SK-N-MC (cell line): ENCODE measurements around the gene PDP2.

Experiments
- EZH2 ChIP-seq: fragments of 200-600 bp; sonication (generic); IDR thresholded peaks from one replicate; pipeline ENCODE4 v1.6.1; 2017; ENCODE audit warnings: antibody characterized with exemption
- POLR2AphosphoS5 ChIP-seq: IDR thresholded peaks from 2 replicates; pipeline ENCODE4 v1.6.1; 2012; ENCODE audit warnings: mild to moderate bottlenecking, low read depth, low read length, borderline replicate concordance

- TF ChIP-seq EZH2 (no peak), POLR2AphosphoS5 (no peak)
These were observed 55.1 kb downstream of the PDP2 start, which contains the start of gene CES2 for GRCh38 chr16:66935314-66936011.
